Memory B cell (primary cell): ENCODE results near the gene ZGLP1.

ENCODE experiments used
- ATAC-seq: fragments of 150-1000 bp; cut with Tn5 transposase; 2 replicates; pipeline ENCODE4 v1.10.0; 2021; ENCODE audit warnings: low read depth, mild to moderate bottlenecking, moderate library complexity
- DNase-seq, 2 donors: peaks; one replicate each; pipeline ENCODE4 v3.0.0; 2022; ENCODE audit warnings: low spot score in 2 of 2
- H3K27ac Mint-ChIP-seq: one replicate; pipeline ENCODE4 v1.8.0; 2022; ENCODE audit warnings: mild to moderate bottlenecking, moderate library complexity, mixed read lengths
- H3K27me3 Mint-ChIP-seq: one replicate; pipeline ENCODE4 v1.8.0; 2022; ENCODE audit warnings: mixed read lengths
- H3K36me3 Mint-ChIP-seq: one replicate; pipeline ENCODE4 v1.8.0; 2022; ENCODE audit warnings: mild to moderate bottlenecking, mixed read lengths
- H3K4me1 Mint-ChIP-seq: one replicate; pipeline ENCODE4 v1.8.0; 2022; ENCODE audit warnings: mixed read lengths
- H3K4me3 Mint-ChIP-seq: one replicate; pipeline ENCODE4 v1.8.0; 2022; ENCODE audit warnings: mild to moderate bottlenecking, moderate library complexity, mixed read lengths
- H3K9me3 Mint-ChIP-seq: one replicate; pipeline ENCODE4 v1.8.0; 2022; ENCODE audit warnings: mixed read lengths

Gene ZGLP1

DNA sequence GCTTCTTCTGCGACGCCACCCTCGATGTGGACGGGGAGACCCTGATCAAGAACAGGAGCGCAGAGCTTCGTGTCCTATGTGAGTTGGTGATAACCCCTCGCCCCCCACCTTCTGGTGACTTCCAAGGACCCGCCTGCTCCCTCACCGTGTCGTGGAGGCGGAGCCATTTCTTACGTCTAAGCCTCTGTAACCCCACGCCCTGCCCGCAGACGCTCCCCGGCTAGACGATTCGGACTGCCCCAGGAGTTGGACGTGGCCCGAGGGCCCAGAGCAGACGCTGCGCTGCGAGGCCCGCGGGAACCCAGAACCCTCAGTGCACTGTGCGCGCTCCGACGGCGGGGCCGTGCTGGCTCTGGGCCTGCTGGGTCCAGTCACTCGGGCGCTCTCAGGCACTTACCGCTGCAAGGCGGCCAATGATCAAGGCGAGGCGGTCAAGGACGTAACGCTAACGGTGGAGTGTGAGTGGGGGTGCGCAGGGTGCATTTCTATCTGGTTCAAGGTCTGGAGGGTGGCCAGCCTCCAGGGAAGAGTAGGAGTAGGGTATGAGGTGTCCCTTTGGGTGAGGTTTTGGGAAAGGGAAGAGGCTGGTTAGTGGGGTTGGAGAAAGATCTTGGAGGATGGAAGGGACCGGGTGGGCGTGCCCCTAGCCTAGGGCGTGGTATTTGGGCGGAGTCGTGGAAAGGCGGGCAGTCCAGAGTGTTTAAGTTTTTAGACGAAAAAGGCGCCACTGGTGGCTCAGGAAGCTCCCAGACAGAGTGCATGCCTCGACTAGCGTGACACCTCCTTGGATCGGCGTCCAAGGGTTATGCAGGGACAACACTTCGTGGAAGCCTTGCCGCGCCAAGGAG, 16.6 kb downstream of the ZGLP1 start:
- Mint-ChIP-seq H3K4me1 (peaks cover 35% of the 10 kb centered on the region), H3K27ac (peak overlapping the region; percentile 68), H3K36me3 (no peaks in the 10 kb centered on the region), H3K27me3 (peaks cover 24% of the 10 kb centered on the region), H3K4me3 (peak overlapping the region; percentile 33), H3K9me3 (no peaks in the 10 kb centered on the region)
- DNase-seq (no peak), ATAC-seq (no peak)

DNA sequence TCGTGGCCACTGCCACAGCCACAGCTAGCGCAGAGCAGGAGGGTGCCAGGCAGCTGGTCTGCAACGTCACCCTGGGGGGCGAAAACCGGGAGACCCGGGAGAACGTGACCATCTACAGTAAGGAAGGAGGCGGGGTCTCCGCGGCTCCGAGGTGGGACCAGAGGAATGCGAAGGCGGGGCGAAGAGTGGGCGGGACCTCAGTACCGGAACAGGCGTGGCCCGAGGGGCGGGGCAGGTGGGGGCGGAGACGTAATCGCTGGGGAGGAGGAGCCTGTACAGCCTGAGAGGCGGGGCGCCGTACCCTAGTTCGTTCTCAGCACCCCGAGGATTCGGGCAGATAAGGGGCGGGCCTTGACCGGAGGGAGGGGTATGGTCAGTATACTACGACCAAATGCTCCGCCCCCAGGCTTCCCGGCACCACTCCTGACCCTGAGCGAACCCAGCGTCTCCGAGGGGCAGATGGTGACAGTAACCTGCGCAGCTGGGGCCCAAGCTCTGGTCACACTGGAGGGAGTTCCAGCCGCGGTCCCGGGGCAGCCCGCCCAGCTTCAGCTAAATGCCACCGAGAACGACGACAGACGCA, 17.3 kb downstream of the ZGLP1 start:
- peak overlapping the region; percentile 85 for H3K27ac Mint-ChIP-seq

DNA sequence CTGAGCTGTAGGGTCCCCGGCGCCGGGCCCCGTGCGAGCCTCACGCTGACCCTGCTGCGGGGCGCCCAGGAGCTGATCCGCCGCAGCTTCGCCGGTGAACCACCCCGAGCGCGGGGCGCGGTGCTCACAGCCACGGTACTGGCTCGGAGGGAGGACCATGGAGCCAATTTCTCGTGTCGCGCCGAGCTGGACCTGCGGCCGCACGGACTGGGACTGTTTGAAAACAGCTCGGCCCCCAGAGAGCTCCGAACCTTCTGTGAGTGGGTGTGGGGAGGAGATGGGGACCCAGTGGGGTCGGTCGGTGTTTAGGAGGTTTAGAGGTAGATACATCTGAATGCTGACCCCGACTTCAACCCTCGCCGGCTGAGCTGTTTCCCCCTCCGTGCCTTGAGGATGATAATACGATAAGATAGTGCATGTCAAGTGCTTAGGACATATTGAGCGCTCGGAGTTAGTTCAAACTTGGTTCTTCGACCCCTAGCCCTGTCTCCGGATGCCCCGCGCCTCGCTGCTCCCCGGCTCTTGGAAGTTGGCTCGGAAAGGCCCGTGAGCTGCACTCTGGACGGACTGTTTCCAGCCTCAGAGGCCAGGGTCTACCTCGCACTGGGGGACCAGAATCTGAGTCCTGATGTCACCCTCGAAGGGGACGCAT, 17.9 kb downstream of the ZGLP1 start:
- ATAC-seq = no peak
- Mint-ChIP-seq H3K9me3 (no peaks in the 10 kb centered on the region), H3K4me1 (peaks cover 39% of the 10 kb centered on the region), H3K27me3 (peaks cover 27% of the 10 kb centered on the region), H3K27ac (peak overlapping the region; percentile 85), H3K4me3 (peak overlapping the region; percentile 81), H3K36me3 (no peaks in the 10 kb centered on the region)
- DNase-seq = peak; percentile 33 to 61

More for the DNA sequence above, 17.3 kb downstream of the ZGLP1 start:
- Mint-ChIP-seq H3K9me3 (no peaks in the 10 kb centered on the region), H3K27me3 (peaks cover 27% of the 10 kb centered on the region), H3K4me1 (peaks cover 39% of the 10 kb centered on the region), H3K36me3 (no peaks in the 10 kb centered on the region), H3K4me3 (peak overlapping the region; percentile 81)
- peak; percentile 45 to 68 for DNase-seq
- ATAC-seq = peak; percentile 31

DNA sequence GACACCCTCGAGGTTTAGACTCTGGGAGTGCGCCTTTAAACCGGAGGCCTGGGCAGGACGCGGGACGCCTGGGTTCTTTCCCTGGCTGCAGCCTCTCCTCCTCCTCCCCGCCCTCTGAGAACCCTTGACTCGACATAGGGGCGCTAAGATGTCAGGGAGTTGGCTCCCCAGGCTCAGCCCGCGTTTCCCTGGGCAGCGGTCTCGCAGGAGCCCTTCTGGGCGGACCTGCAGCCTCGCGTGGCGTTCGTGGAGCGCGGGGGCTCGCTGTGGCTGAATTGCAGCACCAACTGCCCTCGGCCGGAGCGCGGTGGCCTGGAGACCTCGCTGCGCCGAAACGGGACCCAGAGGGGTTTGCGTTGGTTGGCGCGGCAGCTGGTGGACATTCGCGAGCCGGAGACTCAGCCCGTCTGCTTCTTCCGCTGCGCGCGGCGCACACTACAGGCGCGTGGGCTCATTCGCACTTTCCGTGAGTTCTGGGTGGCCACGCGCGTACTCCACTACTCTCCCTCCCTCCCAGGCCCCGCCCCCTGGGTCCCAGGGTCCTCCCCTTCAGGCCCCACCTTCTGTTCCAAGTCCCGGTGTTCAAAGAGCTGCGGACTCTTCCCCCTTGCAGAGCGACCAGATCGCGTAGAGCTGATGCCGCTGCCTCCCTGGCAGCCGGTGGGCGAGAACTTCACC, 18.6 kb downstream of the ZGLP1 start:
- peak; percentile 9 for ATAC-seq

DNA sequence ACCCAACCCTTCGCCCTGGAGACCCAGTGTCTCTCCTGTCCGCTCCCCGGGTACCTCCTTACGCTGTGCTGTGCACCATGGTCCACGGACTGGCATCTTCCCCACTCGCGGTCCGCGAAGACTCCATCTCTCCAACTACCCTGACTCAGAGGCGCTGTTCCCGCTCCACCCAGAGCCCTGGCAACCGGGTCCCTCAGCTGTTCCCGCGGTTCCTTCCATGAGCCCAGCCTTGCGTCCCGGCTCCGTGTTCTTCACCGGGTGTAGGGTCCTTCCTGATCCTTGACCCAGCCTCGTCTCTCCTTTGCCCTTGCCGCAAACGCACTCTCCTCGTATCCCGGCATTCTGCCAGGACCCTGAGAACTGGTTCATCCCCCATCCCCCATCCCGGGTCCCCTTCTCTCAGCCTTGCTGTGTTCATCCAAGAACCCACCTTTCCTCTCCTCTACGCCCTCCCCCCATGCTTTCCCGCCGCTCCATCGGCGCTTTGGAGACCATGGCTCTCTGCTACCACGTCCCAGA, 19.2 kb downstream of the ZGLP1 start:
- no peak for ATAC-seq
- Mint-ChIP-seq H3K27me3 (peaks cover 24% of the 10 kb centered on the region), H3K4me1 (peaks cover 36% of the 10 kb centered on the region), H3K27ac (peak overlapping the region; percentile 85), H3K4me3 (peak overlapping the region; percentile 81), H3K9me3 (no peaks in the 10 kb centered on the region), H3K36me3 (no peaks in the 10 kb centered on the region)
- DNase-seq = peak; percentile 29 to 47

More for the DNA sequence above, 18.6 kb downstream of the ZGLP1 start:
- Mint-ChIP-seq H3K9me3 (no peaks in the 10 kb centered on the region), H3K4me3 (peak overlapping the region; percentile 81), H3K27me3 (peaks cover 27% of the 10 kb centered on the region), H3K4me1 (peaks cover 39% of the 10 kb centered on the region), H3K27ac (peak overlapping the region; percentile 85), H3K36me3 (no peaks in the 10 kb centered on the region)
- DNase-seq = peak; percentile 42 to 48

DNA sequence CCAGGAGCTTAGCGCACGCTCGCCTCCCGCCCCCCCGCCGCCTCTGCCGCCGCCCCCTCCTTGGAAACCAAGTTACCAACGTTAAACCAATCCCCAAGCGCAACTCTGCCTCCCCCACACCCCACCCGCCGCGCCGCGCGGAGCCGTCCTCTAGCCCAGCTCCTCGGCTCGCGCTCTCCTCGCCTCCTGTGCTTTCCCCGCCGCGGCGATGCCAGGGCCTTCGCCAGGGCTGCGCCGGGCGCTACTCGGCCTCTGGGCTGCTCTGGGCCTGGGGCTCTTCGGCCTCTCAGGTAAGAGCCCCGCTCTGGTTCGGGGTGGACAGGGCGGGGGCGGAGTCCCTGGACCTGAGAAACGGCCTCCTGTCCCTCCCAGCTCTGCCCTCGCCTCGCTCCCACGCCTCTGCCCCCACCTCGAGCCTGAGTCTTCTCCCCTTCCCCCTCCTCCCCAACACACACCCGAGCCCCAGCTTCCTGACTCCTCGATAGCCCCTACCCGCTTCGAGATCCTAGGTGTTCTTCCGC, 19.7 kb downstream of the ZGLP1 start, which contains the start of gene ICAM5:
ICAM5 (plus strand) TSS at position 117 of the 521 bp plus-strand sequence; CDS start at position 209, 92 bp downstream.
- DNase-seq (peak in 1 of 2 donors; percentile 49), ATAC-seq (peak; percentile 14)
- peak within 1 kb of the TSS; percentile 81 for H3K4me3 Mint-ChIP-seq
- H3K27ac Mint-ChIP-seq = peak within 1 kb of the TSS; percentile 85
- H3K27me3 Mint-ChIP-seq = peaks cover 23% of the 10 kb centered on the region
- no peaks in the 10 kb centered on the region for H3K9me3 Mint-ChIP-seq
- peaks cover 34% of the 10 kb centered on the region for H3K4me1 Mint-ChIP-seq
- H3K36me3 Mint-ChIP-seq = peaks cover 5% of the 10 kb centered on the region

DNA sequence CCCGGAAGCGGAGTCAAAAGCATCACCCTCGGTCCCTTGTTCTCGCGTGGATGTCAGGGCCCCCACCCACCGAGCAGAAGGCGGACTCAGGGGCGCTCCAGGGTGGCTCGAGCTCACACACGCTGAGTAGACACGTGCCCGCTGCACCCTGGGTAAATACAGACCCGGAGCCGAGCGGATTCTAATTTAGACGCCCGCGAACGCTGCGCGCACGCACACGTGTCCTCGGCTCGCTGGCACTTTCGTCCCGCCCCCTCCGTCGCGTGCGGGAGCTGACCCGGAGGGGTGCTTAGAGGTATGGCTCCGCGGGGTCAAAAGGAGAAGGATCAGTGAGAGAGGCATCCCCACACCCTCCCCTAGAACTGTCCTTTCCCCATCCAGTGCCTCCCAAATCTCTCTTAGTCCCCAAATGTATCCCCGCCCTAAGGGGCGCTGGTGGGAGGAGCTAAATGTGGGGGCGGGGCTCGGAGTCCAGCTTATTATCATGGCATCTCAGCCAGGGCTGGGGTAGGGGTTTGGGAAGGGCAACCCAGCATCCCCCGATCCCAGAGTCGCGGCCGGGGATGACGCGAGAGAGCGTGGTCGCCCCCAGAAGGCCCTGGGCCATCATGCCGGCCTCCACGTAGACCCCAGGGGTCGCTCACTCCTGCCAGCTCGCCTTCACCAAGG, 20.3 kb downstream of the ZGLP1 start:
- Mint-ChIP-seq H3K4me1 (peaks cover 34% of the 10 kb centered on the region), H3K36me3 (peaks cover 5% of the 10 kb centered on the region), H3K27ac (peak overlapping the region; percentile 31), H3K4me3 (peak overlapping the region; percentile 73), H3K9me3 (no peaks in the 10 kb centered on the region), H3K27me3 (peaks cover 21% of the 10 kb centered on the region)
- ATAC-seq (peak; percentile 62), DNase-seq (peak; percentile 50 to 65)

DNA sequence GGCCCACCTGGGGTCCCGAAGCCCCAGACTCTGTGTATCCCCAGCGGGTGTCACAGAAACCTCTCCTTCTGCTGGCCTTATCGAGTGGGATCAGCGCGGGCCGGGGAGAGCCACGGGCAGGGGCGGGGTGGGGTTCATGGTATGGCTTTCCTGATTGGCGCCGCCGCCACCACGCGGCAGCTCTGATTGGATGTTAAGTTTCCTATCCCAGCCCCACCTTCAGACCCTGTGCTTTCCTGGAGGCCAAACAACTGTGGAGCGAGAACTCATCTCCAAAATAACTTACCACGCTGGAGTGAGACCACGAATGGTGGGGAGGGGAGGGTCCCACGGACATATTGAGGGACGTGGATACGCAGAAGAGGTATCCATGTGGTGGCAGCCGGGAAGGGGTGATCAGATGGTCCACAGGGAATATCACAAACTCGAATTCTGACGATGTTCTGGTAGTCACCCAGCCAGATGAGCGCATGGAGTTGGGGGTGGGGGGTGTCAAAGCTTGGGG, 20.9 kb downstream of the ZGLP1 start:
- DNase-seq (no peak), ATAC-seq (no peak)
- peak overlapping the region; percentile 31 for H3K27ac Mint-ChIP-seq
- peaks cover 34% of the 10 kb centered on the region for H3K4me1 Mint-ChIP-seq
- peaks cover 21% of the 10 kb centered on the region for H3K27me3 Mint-ChIP-seq
- no peaks in the 10 kb centered on the region for H3K9me3 Mint-ChIP-seq
- peaks cover 8% of the 10 kb centered on the region for H3K36me3 Mint-ChIP-seq
- H3K4me3 Mint-ChIP-seq = peak overlapping the region; percentile 73

DNA sequence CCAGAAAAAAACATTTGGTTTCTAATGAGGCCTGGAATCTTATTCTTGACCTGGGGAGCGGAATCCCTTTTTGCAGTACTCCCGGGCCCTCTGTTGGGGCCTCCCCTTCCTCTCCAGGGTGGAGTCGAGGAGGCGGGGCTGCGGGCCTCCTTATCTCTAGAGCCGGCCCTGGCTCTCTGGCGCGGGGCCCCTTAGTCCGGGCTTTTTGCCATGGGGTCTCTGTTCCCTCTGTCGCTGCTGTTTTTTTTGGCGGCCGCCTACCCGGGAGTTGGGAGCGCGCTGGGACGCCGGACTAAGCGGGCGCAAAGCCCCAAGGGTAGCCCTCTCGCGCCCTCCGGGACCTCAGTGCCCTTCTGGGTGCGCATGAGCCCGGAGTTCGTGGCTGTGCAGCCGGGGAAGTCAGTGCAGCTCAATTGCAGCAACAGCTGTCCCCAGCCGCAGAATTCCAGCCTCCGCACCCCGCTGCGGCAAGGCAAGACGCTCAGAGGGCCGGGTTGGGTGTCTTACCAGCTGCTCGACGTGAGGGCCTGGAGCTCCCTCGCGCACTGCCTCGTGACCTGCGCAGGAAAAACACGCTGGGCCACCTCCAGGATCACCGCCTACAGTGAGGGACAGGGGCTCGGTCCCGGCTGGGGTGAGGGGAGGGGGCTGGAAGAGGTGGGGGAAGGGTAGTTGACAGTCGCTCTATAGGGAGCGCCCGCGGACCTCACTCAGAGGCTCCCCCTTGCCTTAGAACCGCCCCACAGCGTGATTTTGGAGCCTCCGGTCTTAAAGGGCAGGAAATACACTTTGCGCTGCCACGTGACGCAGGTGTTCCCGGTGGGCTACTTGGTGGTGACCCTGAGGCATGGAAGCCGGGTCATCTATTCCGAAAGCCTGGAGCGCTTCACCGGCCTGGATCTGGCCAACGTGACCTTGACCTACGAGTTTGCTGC, 22.5 kb downstream of the ZGLP1 start, which contains the start of gene ICAM4:
ICAM4 (plus strand) TSS at position 153 of the 935 bp plus-strand sequence; CDS start at position 211, 58 bp downstream.
- Mint-ChIP-seq H3K9me3 (no peaks in the 10 kb centered on the region), H3K27ac (peak within 1 kb of the TSS; percentile 81), H3K27me3 (peaks cover 14% of the 10 kb centered on the region), H3K4me3 (peak within 1 kb of the TSS; percentile 57), H3K36me3 (peaks cover 10% of the 10 kb centered on the region), H3K4me1 (peaks cover 28% of the 10 kb centered on the region)
- ATAC-seq (no peak), DNase-seq (peak in 1 of 2 donors; percentile 47)

DNA sequence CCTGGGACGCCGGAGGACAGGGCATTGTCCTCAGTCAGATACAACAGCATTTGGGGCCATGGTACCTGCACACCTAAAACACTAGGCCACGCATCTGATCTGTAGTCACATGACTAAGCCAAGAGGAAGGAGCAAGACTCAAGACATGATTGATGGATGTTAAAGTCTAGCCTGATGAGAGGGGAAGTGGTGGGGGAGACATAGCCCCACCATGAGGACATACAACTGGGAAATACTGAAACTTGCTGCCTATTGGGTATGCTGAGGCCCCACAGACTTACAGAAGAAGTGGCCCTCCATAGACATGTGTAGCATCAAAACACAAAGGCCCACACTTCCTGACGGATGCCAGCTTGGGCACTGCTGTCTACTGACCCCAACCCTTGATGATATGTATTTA, 24.2 kb downstream of the ZGLP1 start:
- H3K9me3 Mint-ChIP-seq = no peaks in the 10 kb centered on the region
- H3K4me3 Mint-ChIP-seq = no peak overlapping the region
- peaks cover 17% of the 10 kb centered on the region for H3K4me1 Mint-ChIP-seq
- H3K27me3 Mint-ChIP-seq = peaks cover 9% of the 10 kb centered on the region
- peaks cover 10% of the 10 kb centered on the region for H3K36me3 Mint-ChIP-seq
- ATAC-seq = no peak
- DNase-seq = no peak
- no peak overlapping the region for H3K27ac Mint-ChIP-seq

DNA sequence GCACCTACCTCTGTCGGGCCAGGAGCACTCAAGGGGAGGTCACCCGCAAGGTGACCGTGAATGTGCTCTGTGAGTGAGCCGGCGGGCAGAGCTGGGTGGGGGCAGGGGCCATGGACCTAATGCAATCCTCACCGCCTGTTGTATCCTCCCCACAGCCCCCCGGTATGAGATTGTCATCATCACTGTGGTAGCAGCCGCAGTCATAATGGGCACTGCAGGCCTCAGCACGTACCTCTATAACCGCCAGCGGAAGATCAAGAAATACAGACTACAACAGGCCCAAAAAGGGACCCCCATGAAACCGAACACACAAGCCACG, 24.7 kb downstream of the ZGLP1 start:
- Mint-ChIP-seq H3K36me3 (peaks cover 10% of the 10 kb centered on the region), H3K4me3 (no peak overlapping the region), H3K4me1 (peaks cover 15% of the 10 kb centered on the region), H3K9me3 (no peaks in the 10 kb centered on the region), H3K27ac (no peak overlapping the region), H3K27me3 (peaks cover 6% of the 10 kb centered on the region)
- DNase-seq = no peak
- no peak for ATAC-seq
